Loucy (cell line): ENCODE results near the gene GNAT2.

Experiments used
- H2AFZ ChIP-seq: fragments of 200-600 bp; sonication (generic); 2 replicates; pipeline ENCODE4 v1.6.0; 2016; ENCODE audit warnings: antibody characterized with exemption, mild to moderate bottlenecking, low read length, moderate library complexity
- H3F3A ChIP-seq: fragments of 200-600 bp; 2 replicates; pipeline ENCODE4 v1.6.0; 2016; ENCODE audit warnings: antibody characterized with exemption, low read depth, mild to moderate bottlenecking
- H3K27me3 ChIP-seq: fragments of 200-600 bp; sonication (generic); 2 replicates; pipeline ENCODE4 v1.6.1; 2014; ENCODE audit warnings: low read length, mild to moderate bottlenecking; ENCODE audit not compliant: insufficient read depth, poor library complexity, severe bottlenecking
- H3K36me3 ChIP-seq: fragments of 200-600 bp; sonication (generic); 2 replicates; pipeline ENCODE4 v1.6.1; 2016; ENCODE audit warnings: low read length; ENCODE audit not compliant: insufficient read depth
- H3K4me1 ChIP-seq: fragments of 200-600 bp; sonication (generic); 2 replicates; pipeline ENCODE4 v1.5.1; 2014; ENCODE audit warnings: low read length, mild to moderate bottlenecking; ENCODE audit not compliant: insufficient read depth, poor library complexity, severe bottlenecking
- H3K4me2 ChIP-seq: fragments of 200-600 bp; sonication (generic); 2 replicates; pipeline ENCODE4 v1.6.0; 2014; ENCODE audit warnings: antibody characterized with exemption, low read length, low read depth, mild to moderate bottlenecking; ENCODE audit not compliant: poor library complexity, severe bottlenecking
- H3K4me3 ChIP-seq: fragments of 200-600 bp; sonication (generic); 2 replicates; pipeline ENCODE4 v1.5.1; 2014; ENCODE audit warnings: low read length, mild to moderate bottlenecking, mixed read lengths; ENCODE audit not compliant: poor library complexity, severe bottlenecking
- H3K79me2 ChIP-seq: fragments of 200-600 bp; sonication (generic); 2 replicates; pipeline ENCODE4 v1.6.1; 2014; ENCODE audit warnings: low read length; ENCODE audit not compliant: insufficient read depth
- H3K9ac ChIP-seq: fragments of 200-600 bp; sonication (generic); 2 replicates; pipeline ENCODE4 v1.6.0; 2014; ENCODE audit warnings: mild to moderate bottlenecking, low read depth, low read length, moderate library complexity; ENCODE audit not compliant: poor library complexity, severe bottlenecking
- H3K9me2 ChIP-seq: fragments of 200-600 bp; sonication (generic); replicated peaks from 2 replicates; pipeline ENCODE4 v1.6.1; 2016; ENCODE audit warnings: low read depth, low read length, mixed read lengths
- H3K9me3 ChIP-seq: fragments of 200-600 bp; sonication (generic); 2 replicates; pipeline ENCODE4 v1.6.1; 2014; ENCODE audit warnings: mild to moderate bottlenecking, antibody characterized with exemption, low read length, low read depth; ENCODE audit not compliant: insufficient read depth
- H4K20me1 ChIP-seq: fragments of 200-600 bp; sonication (generic); 2 replicates; pipeline ENCODE4 v1.6.0; 2014; ENCODE audit warnings: antibody characterized with exemption, low read length, mild to moderate bottlenecking; ENCODE audit not compliant: insufficient read depth, poor library complexity, severe bottlenecking
- CTCF ChIP-seq: fragments of 200-600 bp; sonication (generic); conservative IDR thresholded peaks from 2 replicates; pipeline ENCODE4 v1.5.1; 2014; ENCODE audit warnings: mild to moderate bottlenecking, antibody characterized with exemption, low read length
- EZH2phosphoT487 ChIP-seq: fragments of 200-600 bp; IDR thresholded peaks from 2 replicates; pipeline ENCODE4 v1.6.1; 2018; ENCODE audit warnings: antibody characterized with exemption, mild to moderate bottlenecking, moderate library complexity, borderline replicate concordance

The GNAT2 gene

GRCh38 chr1:109616391-109616790 lies 3.0 kb downstream of the GNAT2 start:
- no peak overlapping the region for H2AFZ ChIP-seq
- no peak overlapping the region for H3K4me3 ChIP-seq
- TF ChIP-seq CTCF (no peak), EZH2phosphoT487 (no peak)
- no peaks in the 10 kb centered on the region for H3K36me3 ChIP-seq
- no peaks in the 10 kb centered on the region for H3K9me3 ChIP-seq
- no peaks in the 10 kb centered on the region for H3F3A ChIP-seq
- no peaks in the 10 kb centered on the region for H3K9me2 ChIP-seq
- H3K79me2 ChIP-seq, result peaks cover 17% of the 10 kb centered on the region
- no peaks in the 10 kb centered on the region for H3K27me3 ChIP-seq
- no peak overlapping the region for H3K9ac ChIP-seq
- peaks cover 4% of the 10 kb centered on the region for H4K20me1 ChIP-seq
- H3K4me1 ChIP-seq, result peaks cover 31% of the 10 kb centered on the region
- H3K4me2 ChIP-seq, result peak overlapping the region; percentile 64

- Histone ChIP-seq H3K4me1 (peaks cover 31% of the 10 kb centered on the region), H3K4me3 (peak overlapping the region; percentile 21), H3K36me3 (no peaks in the 10 kb centered on the region), H4K20me1 (no peaks in the 10 kb centered on the region), H3K79me2 (peaks cover 11% of the 10 kb centered on the region), H3F3A (no peaks in the 10 kb centered on the region), H3K9me2 (no peaks in the 10 kb centered on the region), H3K9me3 (no peaks in the 10 kb centered on the region), H3K4me2 (peak overlapping the region; percentile 64), H2AFZ (peak overlapping the region; percentile 71), H3K27me3 (no peaks in the 10 kb centered on the region), H3K9ac (peak overlapping the region; percentile 1)
- TF ChIP-seq CTCF (no peak), EZH2phosphoT487 (no peak)
Measured at GRCh38 chr1:109615879-109616278, 3.5 kb downstream of the GNAT2 start.

GRCh38 chr1:109613361-109614147 lies 5.9 kb downstream of the GNAT2 start:
- Histone ChIP-seq H3K36me3 (no peaks in the 10 kb centered on the region), H3K4me2 (no peak overlapping the region), H3K9me2 (no peaks in the 10 kb centered on the region), H3K27me3 (no peaks in the 10 kb centered on the region), H3K4me3 (no peak overlapping the region), H3K79me2 (no peaks in the 10 kb centered on the region), H3K9me3 (no peaks in the 10 kb centered on the region), H3K4me1 (peaks cover 17% of the 10 kb centered on the region), H3F3A (no peaks in the 10 kb centered on the region), H4K20me1 (no peaks in the 10 kb centered on the region), H3K9ac (no peak overlapping the region), H2AFZ (no peak overlapping the region)
- no peak for TF ChIP-seq EZH2phosphoT487
- no peak for TF ChIP-seq CTCF
